ENCODE data around the gene SLC38A3.

SLC38A3 gene

GRCh38 chr3:50194903-50195500 lies 10.1 kb upstream of the SLC38A3 start:
- H2AFZ ChIP-seq = no peak overlapping the region
- peak overlapping the region; percentile 13 for H3K4me2 ChIP-seq (ENCODE audit: low read length)
- H3K4me1 ChIP-seq = peaks cover 2% of the 10 kb centered on the region
- no peak overlapping the region for H3K9ac ChIP-seq
- H3K79me2 ChIP-seq = no peaks in the 10 kb centered on the region
- H3K27ac ChIP-seq = no peak overlapping the region
- H3K27me3 ChIP-seq (ENCODE audit: control insufficient read depth, insufficient read depth, low read length) = peaks cover 8% of the 10 kb centered on the region
- TF ChIP-seq CTCF (IDR thresholded peaks at IDR 0.05) = no peak
- H3K36me3 ChIP-seq (ENCODE audit: control insufficient read depth, insufficient read depth, low read length) = no peaks in the 10 kb centered on the region
- no peak overlapping the region for H3K4me3 ChIP-seq (ENCODE audit: low read depth, low read length)
- no peaks in the 10 kb centered on the region for H3K9me3 ChIP-seq (ENCODE audit: control insufficient read depth, low read length)

- peaks cover 8% of the 10 kb centered on the region for H3K27me3 ChIP-seq (ENCODE audit: control insufficient read depth, insufficient read depth, low read length)
- no peak overlapping the region for H3K4me2 ChIP-seq (ENCODE audit: low read length)
- H3K36me3 ChIP-seq (ENCODE audit: control insufficient read depth, insufficient read depth, low read length) = no peaks in the 10 kb centered on the region
- H3K9me3 ChIP-seq (ENCODE audit: control insufficient read depth, low read length) = no peaks in the 10 kb centered on the region
- no peak overlapping the region for H3K4me3 ChIP-seq (ENCODE audit: low read depth, low read length)
- no peak overlapping the region for H3K9ac ChIP-seq
- no peak for TF ChIP-seq CTCF (IDR thresholded peaks at IDR 0.05)
- no peak overlapping the region for H2AFZ ChIP-seq
- no peak overlapping the region for H3K27ac ChIP-seq
- no peaks in the 10 kb centered on the region for H3K79me2 ChIP-seq
- peaks cover 2% of the 10 kb centered on the region for H3K4me1 ChIP-seq
These were observed 9.4 kb upstream of the SLC38A3 start for GRCh38 chr3:50195501-50196252.

- H3K4me3 ChIP-seq (ENCODE audit: low read depth, low read length) = no peak overlapping the region
- H3K79me2 ChIP-seq = no peaks in the 10 kb centered on the region
- no peaks in the 10 kb centered on the region for H3K36me3 ChIP-seq (ENCODE audit: control insufficient read depth, insufficient read depth, low read length)
- H3K9ac ChIP-seq = no peak overlapping the region
- peaks cover 8% of the 10 kb centered on the region for H3K27me3 ChIP-seq (ENCODE audit: control insufficient read depth, insufficient read depth, low read length)
- H3K27ac ChIP-seq = no peak overlapping the region
- peaks cover 2% of the 10 kb centered on the region for H3K4me1 ChIP-seq
- H2AFZ ChIP-seq = no peak overlapping the region
- H3K4me2 ChIP-seq (ENCODE audit: low read length) = no peak overlapping the region
- no peak for TF ChIP-seq CTCF (IDR thresholded peaks at IDR 0.05)
- H3K9me3 ChIP-seq (ENCODE audit: control insufficient read depth, low read length) = no peaks in the 10 kb centered on the region
These were observed 8.7 kb upstream of the SLC38A3 start for GRCh38 chr3:50196253-50196801.

- Histone ChIP-seq H3K4me3 (ENCODE audit: low read depth, low read length) (no peak overlapping the region), H3K79me2 (no peaks in the 10 kb centered on the region), H3K27ac (no peak overlapping the region), H3K9me3 (ENCODE audit: control insufficient read depth, low read length) (no peaks in the 10 kb centered on the region), H3K27me3 (ENCODE audit: control insufficient read depth, insufficient read depth, low read length) (no peaks in the 10 kb centered on the region), H3K4me2 (ENCODE audit: low read length) (no peak overlapping the region), H3K9ac (no peak overlapping the region), H3K36me3 (ENCODE audit: control insufficient read depth, insufficient read depth, low read length) (no peaks in the 10 kb centered on the region), H3K4me1 (no peaks in the 10 kb centered on the region), H2AFZ (no peak overlapping the region)
- no peak for TF ChIP-seq CTCF (IDR thresholded peaks at IDR 0.05)
These were observed 3.3 kb upstream of the SLC38A3 start for GRCh38 chr3:50201573-50202315.
